ENCODE measurements around the gene GABBR1.

DNA sequence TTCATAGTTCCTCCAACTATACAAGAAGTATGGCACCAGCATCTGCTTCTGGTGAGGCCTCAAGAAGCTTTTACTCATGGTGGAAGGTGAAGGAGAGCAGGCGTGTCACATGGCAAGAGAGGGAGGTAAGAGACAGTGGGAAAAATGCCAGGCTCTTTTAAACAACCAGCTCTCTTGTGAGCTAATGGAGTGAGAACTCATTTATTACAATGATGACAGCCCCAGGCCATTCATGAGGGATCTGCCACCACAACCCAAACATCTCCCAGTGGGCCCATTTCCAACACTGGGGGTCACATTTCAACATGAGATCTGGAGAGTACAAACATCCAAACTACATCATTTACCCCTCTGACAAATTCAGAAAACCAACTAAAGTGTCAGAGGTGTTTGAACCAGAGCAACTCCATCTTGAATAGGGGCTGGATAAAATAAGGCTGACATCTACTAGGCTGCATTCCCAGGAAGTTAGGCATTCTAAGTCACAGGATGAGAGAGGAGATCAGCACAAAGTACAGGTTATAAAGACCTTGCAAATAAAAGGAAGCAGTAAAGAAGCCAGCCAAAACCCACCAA lies 71.3 kb downstream of the GABBR1 start:
- TF ChIP-seq, protein P1, sequence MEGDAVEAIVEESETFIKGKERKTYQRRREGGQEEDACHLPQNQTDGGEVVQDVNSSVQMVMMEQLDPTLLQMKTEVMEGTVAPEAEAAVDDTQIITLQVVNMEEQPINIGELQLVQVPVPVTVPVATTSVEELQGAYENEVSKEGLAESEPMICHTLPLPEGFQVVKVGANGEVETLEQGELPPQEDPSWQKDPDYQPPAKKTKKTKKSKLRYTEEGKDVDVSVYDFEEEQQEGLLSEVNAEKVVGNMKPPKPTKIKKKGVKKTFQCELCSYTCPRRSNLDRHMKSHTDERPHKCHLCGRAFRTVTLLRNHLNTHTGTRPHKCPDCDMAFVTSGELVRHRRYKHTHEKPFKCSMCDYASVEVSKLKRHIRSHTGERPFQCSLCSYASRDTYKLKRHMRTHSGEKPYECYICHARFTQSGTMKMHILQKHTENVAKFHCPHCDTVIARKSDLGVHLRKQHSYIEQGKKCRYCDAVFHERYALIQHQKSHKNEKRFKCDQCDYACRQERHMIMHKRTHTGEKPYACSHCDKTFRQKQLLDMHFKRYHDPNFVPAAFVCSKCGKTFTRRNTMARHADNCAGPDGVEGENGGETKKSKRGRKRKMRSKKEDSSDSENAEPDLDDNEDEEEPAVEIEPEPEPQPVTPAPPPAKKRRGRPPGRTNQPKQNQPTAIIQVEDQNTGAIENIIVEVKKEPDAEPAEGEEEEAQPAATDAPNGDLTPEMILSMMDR (conservative IDR thresholded peaks at IDR 0.05 in 1 of 2, IDR thresholded peaks at IDR 0.05 in 1 of 2; ENCODE audit: extremely low read depth in 1 of 2, insufficient read depth in 1 of 2, low read depth in 1 of 2, low read length in 2 of 2): no peak
- TF ChIP-seq EZH2 (IDR thresholded peaks at IDR 0.05; ENCODE audit: borderline replicate concordance, low read length): no peak

All from mammary epithelial cell (primary cell).